SW480 (cell line): ENCODE measurements around the gene STARD9.
"Not testable (repeated sequence)": the region's sequence is repeated elsewhere in the genome, so short reads cannot be mapped to it uniquely, and the experiment has no call there.

Experiments used
- DNase-seq: peaks from one replicate; pipeline ENCODE4 v3.0.0-alpha.2; 2016; ENCODE audit warnings: low spot score

STARD9 gene

GRCh38 chr15:42590619-42591237 is 15.3 kb downstream of the STARD9 start:
- DNase-seq = no peak

- peak; percentile 35 for DNase-seq
These were observed 16.0 kb downstream of the STARD9 start for GRCh38 chr15:42591238-42591934.

- no peak for DNase-seq
These were observed 17.3 kb downstream of the STARD9 start for GRCh38 chr15:42592716-42593115.

GRCh38 chr15:42593143-42593542 is 17.7 kb downstream of the STARD9 start:
- DNase-seq = no peak

GRCh38 chr15:42594095-42594494 is 18.7 kb downstream of the STARD9 start:
- DNase-seq = no peak

- no peak for DNase-seq
These were observed 20.3 kb downstream of the STARD9 start for GRCh38 chr15:42595626-42596240.

- not testable (repeated sequence) for DNase-seq
These were observed 25.9 kb downstream of the STARD9 start for GRCh38 chr15:42601316-42601715.

GRCh38 chr15:42602501-42602900 is 27.1 kb downstream of the STARD9 start:
- DNase-seq = no peak

- no peak for DNase-seq
These were observed 28.6 kb downstream of the STARD9 start for GRCh38 chr15:42603978-42604377.

- DNase-seq = no peak
These were observed 29.7 kb downstream of the STARD9 start for GRCh38 chr15:42604894-42605744.

- DNase-seq = no peak
These were observed 30.4 kb downstream of the STARD9 start for GRCh38 chr15:42605796-42606195.

- DNase-seq = peak; percentile 52
These were observed 32.7 kb downstream of the STARD9 start for GRCh38 chr15:42608110-42608531.

GRCh38 chr15:42608752-42609488 is 33.5 kb downstream of the STARD9 start:
- no peak for DNase-seq

- no peak for DNase-seq
These were observed 36.1 kb downstream of the STARD9 start for GRCh38 chr15:42611532-42611931.

GRCh38 chr15:42612367-42612912 is 37.0 kb downstream of the STARD9 start:
- DNase-seq = no peak

GRCh38 chr15:42616107-42616506 is 40.7 kb downstream of the STARD9 start:
- no peak for DNase-seq

- DNase-seq = no peak
These were observed 44.4 kb downstream of the STARD9 start for GRCh38 chr15:42619656-42620371.

- no peak for DNase-seq
These were observed 46.0 kb downstream of the STARD9 start for GRCh38 chr15:42621386-42621785.

GRCh38 chr15:42621996-42622925 is 46.9 kb downstream of the STARD9 start:
- DNase-seq = no peak

GRCh38 chr15:42623951-42624350 is 48.5 kb downstream of the STARD9 start:
- DNase-seq = no peak
